C4-2B (cell line): ENCODE data around the gene B4GALNT1.

ENCODE experiments used
- CTCF ChIP-seq: fragments of 450-650 bp; conservative IDR thresholded peaks from 2 replicates; pipeline ENCODE4 v1.5.1; 2017; ENCODE audit warnings: mild to moderate bottlenecking
- ZFX ChIP-seq: fragments of 450-650 bp; IDR thresholded peaks from 2 replicates; pipeline ENCODE4 v1.6.1; 2017

DNA sequence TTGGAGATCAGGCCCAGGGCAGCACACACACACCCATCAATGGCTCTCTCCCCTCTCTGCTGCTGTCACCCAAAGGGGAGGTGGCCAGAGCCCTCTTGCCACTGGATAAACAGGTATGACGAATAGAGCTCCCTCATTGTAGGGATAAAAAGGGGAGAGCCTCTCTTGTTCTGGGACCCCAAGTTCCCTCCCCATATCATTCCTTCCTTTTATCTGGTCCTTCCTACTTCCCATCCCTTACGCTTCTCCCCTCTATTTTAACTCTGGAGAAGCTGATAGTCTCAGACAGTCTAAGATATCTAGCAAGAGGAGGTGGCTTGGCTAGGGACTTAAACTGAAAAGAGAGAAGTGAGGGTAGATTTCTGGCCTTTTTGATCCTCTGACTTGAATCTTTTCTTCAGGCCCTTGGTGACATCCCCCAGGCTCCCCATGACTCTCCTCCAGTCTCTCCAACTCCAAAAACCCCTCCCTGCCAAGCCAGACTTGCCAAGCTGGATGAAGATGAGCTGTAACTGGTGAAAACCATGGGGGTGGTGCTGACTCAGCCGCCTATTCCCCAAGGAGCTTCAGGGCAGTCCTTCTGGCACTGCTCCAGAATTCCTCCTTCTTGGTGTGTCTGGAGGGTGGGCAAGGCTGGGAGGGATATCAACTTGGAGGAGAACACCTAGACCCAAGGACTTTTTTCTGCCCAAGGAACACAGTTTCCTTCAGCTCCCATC lies 16.5 kb downstream of the B4GALNT1 start:
- no peak for TF ChIP-seq CTCF
- no peak for TF ChIP-seq ZFX
